Right lobe of liver (tissue), 4 donors: ENCODE measurements around the gene SLC7A8.

Source experiments
- CTCF ChIP-seq, 4 donors: fragments of 200-600 bp in 3 of 4; fragments of 450-650 bp in 1 of 4; IDR thresholded peaks; one replicate each; pipeline versions ENCODE4 v1.5.1 to v1.8.0; 2016 to 2022; ENCODE audit warnings: antibody characterized with exemption in 4 of 4, mild to moderate bottlenecking in 2 of 4
- POLR2A ChIP-seq: fragments of 450-650 bp; IDR thresholded peaks from one replicate; pipeline ENCODE4 v1.6.1; 2017; ENCODE audit warnings: antibody characterized with exemption, mild to moderate bottlenecking
- donor health status: DM: no; HTN: no; CAD: no.
- donor health status: DM: no; HTN: no; CAD: no.
- donor health status: DM: no; HTN: yes; CAD: no.

DNA sequence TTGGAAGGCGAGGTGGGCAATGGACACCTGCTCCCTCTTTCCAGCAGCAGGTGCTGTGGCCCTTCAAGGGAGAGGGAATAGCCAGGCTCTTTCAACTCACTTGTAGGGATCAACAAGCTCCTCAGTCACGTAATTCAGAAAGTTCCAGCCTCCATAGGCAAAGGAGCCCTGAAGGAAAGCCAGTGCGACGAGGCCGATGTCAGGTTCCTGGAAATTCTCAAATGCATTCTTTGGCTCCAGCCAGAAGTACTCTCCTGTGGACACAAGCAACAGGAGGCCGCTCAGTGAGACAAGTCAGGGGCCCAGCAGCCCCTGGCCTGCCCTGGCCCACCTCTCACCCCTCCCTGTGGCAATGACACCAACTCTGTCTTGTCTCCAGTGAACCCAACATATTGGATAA is 43.1 kb downstream of the SLC7A8 start:
- TF ChIP-seq CTCF (IDR thresholded peaks at IDR 0.05) (no peak), POLR2A (no peak)
